ENCODE data around the gene GPR55.

DNA sequence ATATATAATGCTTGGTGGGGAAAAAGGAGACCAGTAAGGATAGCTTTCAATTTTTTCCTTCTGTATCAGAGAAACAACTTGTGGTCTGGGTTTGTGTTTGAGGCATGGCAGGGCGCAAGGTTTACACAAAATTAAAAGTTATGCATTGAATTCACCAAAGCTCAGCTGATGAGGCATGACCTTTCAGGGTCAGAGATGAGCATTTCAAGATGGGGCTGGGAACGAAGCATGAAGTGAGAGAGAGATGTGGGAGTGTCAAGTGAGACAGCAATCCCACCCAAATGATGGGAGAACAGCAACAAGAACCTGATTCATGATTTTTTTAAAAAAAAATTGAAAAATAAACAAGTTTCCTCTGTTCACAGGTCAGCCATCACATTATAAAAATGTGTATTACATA lies 4.9 kb downstream of the GPR55 start:
- TF ChIP-seq ETV6 (CRISPR knock-in tag; IDR thresholded peaks at IDR 0.05) (no peak), JUN (CRISPR knock-in tag; IDR thresholded peaks at IDR 0.05) (no peak), SP1 (CRISPR knock-in tag; conservative IDR thresholded peaks at IDR 0.05) (no peak), ELF4 (CRISPR knock-in tag; IDR thresholded peaks at IDR 0.05; ENCODE audit: low read depth) (no peak), TCF7 (CRISPR knock-in tag; IDR thresholded peaks at IDR 0.05; ENCODE audit: low read depth) (no peak)
- TF ChIP-seq, protein P1, sequence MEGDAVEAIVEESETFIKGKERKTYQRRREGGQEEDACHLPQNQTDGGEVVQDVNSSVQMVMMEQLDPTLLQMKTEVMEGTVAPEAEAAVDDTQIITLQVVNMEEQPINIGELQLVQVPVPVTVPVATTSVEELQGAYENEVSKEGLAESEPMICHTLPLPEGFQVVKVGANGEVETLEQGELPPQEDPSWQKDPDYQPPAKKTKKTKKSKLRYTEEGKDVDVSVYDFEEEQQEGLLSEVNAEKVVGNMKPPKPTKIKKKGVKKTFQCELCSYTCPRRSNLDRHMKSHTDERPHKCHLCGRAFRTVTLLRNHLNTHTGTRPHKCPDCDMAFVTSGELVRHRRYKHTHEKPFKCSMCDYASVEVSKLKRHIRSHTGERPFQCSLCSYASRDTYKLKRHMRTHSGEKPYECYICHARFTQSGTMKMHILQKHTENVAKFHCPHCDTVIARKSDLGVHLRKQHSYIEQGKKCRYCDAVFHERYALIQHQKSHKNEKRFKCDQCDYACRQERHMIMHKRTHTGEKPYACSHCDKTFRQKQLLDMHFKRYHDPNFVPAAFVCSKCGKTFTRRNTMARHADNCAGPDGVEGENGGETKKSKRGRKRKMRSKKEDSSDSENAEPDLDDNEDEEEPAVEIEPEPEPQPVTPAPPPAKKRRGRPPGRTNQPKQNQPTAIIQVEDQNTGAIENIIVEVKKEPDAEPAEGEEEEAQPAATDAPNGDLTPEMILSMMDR (IDR thresholded peaks at IDR 0.05): no peak
- TF ChIP-seq, protein P2, sequence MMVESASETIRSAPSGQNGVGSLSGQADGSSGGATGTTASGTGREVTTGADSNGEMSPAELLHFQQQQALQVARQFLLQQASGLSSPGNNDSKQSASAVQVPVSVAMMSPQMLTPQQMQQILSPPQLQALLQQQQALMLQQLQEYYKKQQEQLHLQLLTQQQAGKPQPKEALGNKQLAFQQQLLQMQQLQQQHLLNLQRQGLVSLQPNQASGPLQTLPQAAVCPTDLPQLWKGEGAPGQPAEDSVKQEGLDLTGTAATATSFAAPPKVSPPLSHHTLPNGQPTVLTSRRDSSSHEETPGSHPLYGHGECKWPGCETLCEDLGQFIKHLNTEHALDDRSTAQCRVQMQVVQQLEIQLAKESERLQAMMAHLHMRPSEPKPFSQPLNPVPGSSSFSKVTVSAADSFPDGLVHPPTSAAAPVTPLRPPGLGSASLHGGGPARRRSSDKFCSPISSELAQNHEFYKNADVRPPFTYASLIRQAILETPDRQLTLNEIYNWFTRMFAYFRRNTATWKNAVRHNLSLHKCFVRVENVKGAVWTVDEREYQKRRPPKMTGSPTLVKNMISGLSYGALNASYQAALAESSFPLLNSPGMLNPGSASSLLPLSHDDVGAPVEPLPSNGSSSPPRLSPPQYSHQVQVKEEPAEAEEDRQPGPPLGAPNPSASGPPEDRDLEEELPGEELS (CRISPR knock-in tag; IDR thresholded peaks at IDR 0.05): no peak
- TF ChIP-seq, protein P3, sequence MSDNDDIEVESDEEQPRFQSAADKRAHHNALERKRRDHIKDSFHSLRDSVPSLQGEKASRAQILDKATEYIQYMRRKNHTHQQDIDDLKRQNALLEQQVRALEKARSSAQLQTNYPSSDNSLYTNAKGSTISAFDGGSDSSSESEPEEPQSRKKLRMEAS (CRISPR knock-in tag; IDR thresholded peaks at IDR 0.05): no peak

Data from WTC11 (cell line).